ENCODE data around the gene DNAH17. TPM values are rescaled to one million over a fixed set of nuclear protein-coding genes. Genes with fewer than 3 reads are reported as not detected.

The DNAH17 gene
- total RNA-seq, 1 experiment from 2014 or later, result 0.05 TPM

- DNase-seq (ENCODE audit: low read depth), result no peak
These were observed 81.6 kb downstream of the DNAH17 start for GRCh38 chr17:78495634-78496033.

- DNase-seq (ENCODE audit: low read depth), result no peak
These were observed 82.4 kb downstream of the DNAH17 start for GRCh38 chr17:78494696-78495330.

- no peak for DNase-seq (ENCODE audit: low read depth)
These were observed 83.1 kb downstream of the DNAH17 start for GRCh38 chr17:78493853-78494695.

- DNase-seq (ENCODE audit: low read depth), result no peak
These were observed 83.7 kb downstream of the DNAH17 start for GRCh38 chr17:78493450-78493849.

- no peak for DNase-seq (ENCODE audit: low read depth)
These were observed 84.9 kb downstream of the DNAH17 start for GRCh38 chr17:78492116-78492799.

- no peak for DNase-seq (ENCODE audit: low read depth)
These were observed 85.7 kb downstream of the DNAH17 start for GRCh38 chr17:78491236-78492115.

- no peak for DNase-seq (ENCODE audit: low read depth)
These were observed 86.5 kb downstream of the DNAH17 start for GRCh38 chr17:78490673-78491072.

GRCh38 chr17:78490156-78490555 is 87.0 kb downstream of the DNAH17 start:
- no peak for DNase-seq (ENCODE audit: low read depth)

- no peak for DNase-seq (ENCODE audit: low read depth)
These were observed 88.1 kb downstream of the DNAH17 start for GRCh38 chr17:78488867-78489634.

GRCh38 chr17:78488156-78488555 is 89.0 kb downstream of the DNAH17 start:
- no peak for DNase-seq (ENCODE audit: low read depth)

GRCh38 chr17:78486946-78487680 is 90.1 kb downstream of the DNAH17 start:
- DNase-seq (ENCODE audit: low read depth), result no peak

GRCh38 chr17:78486228-78486802 is 90.9 kb downstream of the DNAH17 start:
- no peak for DNase-seq (ENCODE audit: low read depth)

- no peak for DNase-seq (ENCODE audit: low read depth)
These were observed 91.7 kb downstream of the DNAH17 start for GRCh38 chr17:78485290-78486168.

- DNase-seq (ENCODE audit: low read depth), result no peak
These were observed 92.6 kb downstream of the DNAH17 start for GRCh38 chr17:78484271-78485246.

GRCh38 chr17:78479369-78479768 is 97.8 kb downstream of the DNAH17 start:
- DNase-seq (ENCODE audit: low read depth), result no peak

GRCh38 chr17:78478757-78479297 is 98.4 kb downstream of the DNAH17 start:
- no peak for DNase-seq (ENCODE audit: low read depth)

All from M059J (cell line).